Endothelial cell of umbilical vein (primary cell): ENCODE data around the gene C5. TPM values are rescaled to one million over a fixed set of nuclear protein-coding genes. Genes with fewer than 3 reads are reported as not detected.

ENCODE experiments used
- BruUV-seq: library from RNA; stranded (reverse); fragments of 400-500 nt; replicated peaks from 2 replicates; lab custom pipeline; 2021; lab: Mats Ljungman, UMichigan
- CTCF ChIA-PET: fragments of 300-600, 350-600 bp; sonication (Branson Sonifier 250); formaldehyde crosslinking; loops from one replicate; lab custom pipeline; 2021; ENCODE audit warnings: antibody characterized with exemption, inconsistent platforms; lab: Charles Lee
- POLR2A ChIA-PET: fragments of 300-600, 350-600 bp; sonication (Branson Sonifier 250); formaldehyde crosslinking; loops from one replicate; lab custom pipeline; 2021; ENCODE audit warnings: antibody characterized with exemption, inconsistent platforms; lab: Charles Lee
- DNase-seq: peaks from one replicate; pipeline ENCODE4 v3.0.0-alpha.2; 2011; ENCODE audit warnings: low read depth, low spot score
- FAIRE-seq: peaks from 2 replicates; lab custom pipeline; 2011; peaks lifted over from hg19 to GRCh38; lab: Jason Lieb, UNC
- H2AFZ ChIP-seq: 2 replicates; pipeline ENCODE4 v1.6.0; 2012; ENCODE audit warnings: low read depth, low read length, control low read depth, inconsistent platforms
- H3K27ac ChIP-seq: 2 replicates; pipeline ENCODE4 v1.5.1; 2011; ENCODE audit warnings: low read depth, mild to moderate bottlenecking, control low read depth, low read length, moderate library complexity; ENCODE audit not compliant: insufficient read depth
- H3K27me3 ChIP-seq, 2 experiments: 2 replicates each; pipeline versions ENCODE4 v1.6.0 to v1.6.1; 2011; ENCODE audit warnings: low read length in 2 of 2, mixed read lengths in 1 of 2; ENCODE audit not compliant: control insufficient read depth in 2 of 2, insufficient read depth in 2 of 2
- H3K36me3 ChIP-seq, 2 experiments: 2 replicates in 1 of 2; 3 replicates in 1 of 2; pipeline ENCODE4 v1.5.1; 2011; ENCODE audit warnings: low read length in 2 of 2, mild to moderate bottlenecking in 1 of 2, moderate library complexity in 1 of 2; ENCODE audit not compliant: control insufficient read depth in 2 of 2, insufficient read depth in 2 of 2; ENCODE audit errors: extremely low read depth in 1 of 2
- H3K4me1 ChIP-seq: 3 replicates; pipeline ENCODE4 v1.5.1; 2011; ENCODE audit warnings: mild to moderate bottlenecking, low read length; ENCODE audit not compliant: control insufficient read depth, insufficient read depth; ENCODE audit errors: extremely low read depth
- H3K4me2 ChIP-seq: 2 replicates; pipeline ENCODE4 v1.6.1; 2011; ENCODE audit warnings: low read length, control low read depth, mixed read lengths; ENCODE audit not compliant: insufficient read depth
- H3K4me3 ChIP-seq, 3 experiments: fragments of 200-600 bp in 1 of 3; sonication (generic), shearing (Covaris generic) in 1 of 3; replicated peaks in 1 of 3; 2 replicates each; pipeline ENCODE4 v1.5.1; 2011 to 2016; ENCODE audit warnings: control low read depth in 3 of 3, low read length in 3 of 3, mild to moderate bottlenecking in 2 of 3, inconsistent platforms in 1 of 3, low read depth in 1 of 3, moderate library complexity in 1 of 3; ENCODE audit not compliant: insufficient read depth in 1 of 3
- H3K79me2 ChIP-seq: 2 replicates; pipeline ENCODE4 v1.6.0; 2012; ENCODE audit warnings: low read length, inconsistent platforms; ENCODE audit not compliant: control insufficient read depth, insufficient read depth
- H3K9ac ChIP-seq: replicated peaks from 2 replicates; pipeline ENCODE3; 2011; ENCODE audit warnings: low read length, control low read depth; ENCODE audit not compliant: insufficient read depth; ENCODE audit errors: extremely low read depth
- H3K9me1 ChIP-seq: replicated peaks from 3 replicates; pipeline ENCODE4 v1.6.0; 2011; ENCODE audit warnings: mild to moderate bottlenecking, low read length; ENCODE audit not compliant: control insufficient read depth, insufficient read depth; ENCODE audit errors: extremely low read depth
- H3K9me3 ChIP-seq: replicated peaks from 2 replicates; pipeline ENCODE4 v1.5.1; 2012; ENCODE audit warnings: low read length, inconsistent platforms; ENCODE audit not compliant: control insufficient read depth, insufficient read depth
- H4K20me1 ChIP-seq: replicated peaks from 2 replicates; pipeline ENCODE3; 2011; ENCODE audit warnings: mild to moderate bottlenecking, low read length; ENCODE audit not compliant: control insufficient read depth, insufficient read depth; ENCODE audit errors: extremely low read depth
- CTCF ChIP-seq, 2 donors: IDR thresholded peaks; 1 replicate in 1 of 2; 2 replicates in 1 of 2; pipeline ENCODE4 v1.5.1; 2011; ENCODE audit warnings: low read length in 2 of 2, mild to moderate bottlenecking in 2 of 2, moderate library complexity in 2 of 2, control low read depth in 1 of 2, inconsistent platforms in 1 of 2, low read depth in 1 of 2; ENCODE audit not compliant: insufficient read depth in 1 of 2; ENCODE audit errors: extremely low read depth in 1 of 2
- EZH2 ChIP-seq: IDR thresholded peaks from 2 replicates; pipeline ENCODE4 v1.6.1; 2012; ENCODE audit warnings: borderline replicate concordance, low read depth, mild to moderate bottlenecking, moderate library complexity, low read length, inconsistent platforms; ENCODE audit not compliant: severe bottlenecking
- FOS ChIP-seq: IDR thresholded peaks from 2 replicates; pipeline ENCODE4 v1.6.1; 2011; ENCODE audit warnings: mild to moderate bottlenecking, low read length, moderate library complexity, borderline replicate concordance; ENCODE audit not compliant: insufficient read depth
- GATA2 ChIP-seq: IDR thresholded peaks from 2 replicates; pipeline ENCODE4 v1.7.0; 2011; ENCODE audit warnings: low read depth, mild to moderate bottlenecking, moderate library complexity, mixed read lengths, low read length; ENCODE audit not compliant: insufficient read length, insufficient read depth
- JUN ChIP-seq: IDR thresholded peaks from 2 replicates; pipeline ENCODE4 v1.6.1; 2011; ENCODE audit warnings: borderline replicate concordance, low read depth; ENCODE audit not compliant: insufficient read length, insufficient read depth
- MAX ChIP-seq: IDR thresholded peaks from 2 replicates; pipeline ENCODE4 v1.6.1; 2011; ENCODE audit not compliant: insufficient read depth, insufficient read length
- MYC ChIP-seq: IDR thresholded peaks from one replicate; pipeline ENCODE4 v1.6.1; 2011; ENCODE audit warnings: mild to moderate bottlenecking, low read depth, low read length
- POLR2A ChIP-seq: IDR thresholded peaks from 2 replicates; pipeline ENCODE4 v1.6.1; 2012; ENCODE audit warnings: low read depth, mild to moderate bottlenecking, control low read depth, low read length
- POLR2AphosphoS5 ChIP-seq: IDR thresholded peaks from 2 replicates; pipeline ENCODE4 v1.6.1; 2012; ENCODE audit warnings: low read depth, mild to moderate bottlenecking, control low read depth, low read length, moderate library complexity; ENCODE audit not compliant: insufficient read depth
- dilution Hi-C: fragments of 300-500 bp; cut with MboI; formaldehyde crosslinking; loops from one replicate; pipeline ENCODE4 v1.15.0; 2019; ENCODE audit warnings: low sequenced_read_pairs; ENCODE audit not compliant: extremely low pct_ligation_motif_present
- intact Hi-C: fragments of 100-400 bp; cut with micrococcal nuclease; formaldehyde crosslinking; loops from one replicate; pipeline ENCODE4 v1.10.0; 2022
- polyA plus RNA-seq, 4 experiments: library from polyadenylated mRNA; depleted of rRNA in 3 of 4; stranded (reverse) in 3 of 4; unstranded in 1 of 4; fragments of >200 nt; gene quantifications; 2 replicates each; pipeline versions ENCODE4 v1.2.1 to v1.2.3, GENCODE V29; 2011 to 2012; ENCODE audit warnings: missing spikeins in 1 of 4
- total RNA-seq: library from RNA; stranded (reverse); gene quantifications from 2 replicates; pipeline ENCODE4 v1.2.3, GENCODE V29; 2021

The C5 gene
- total and polyA plus RNA-seq, 2 donors (not counting 3 experiments of a cell fraction or from before 2014, with no cell fraction given) = 0.79 to 1.6 TPM

- BruUV-seq = no TSS peak
- dilution Hi-C loops = no loop called here
- H3K4me2 ChIP-seq = no peak overlapping the region
- no peaks in the 10 kb centered on the region for H4K20me1 ChIP-seq
- intact Hi-C loops = no loop called here
- FAIRE-seq = no peak
- H3K4me1 ChIP-seq = no peaks in the 10 kb centered on the region
- no peak for DNase-seq
- CTCF ChIA-PET = interaction anchor here (1.1 to 3.8 kb wide), 3 partner anchors 16 to 209 kb away, joined by 3 to 18 read pairs (median 4); no protein-coding TSS in a partner anchor
- POLR2A ChIA-PET = no interaction called here
- H3K9me1 ChIP-seq = no peaks in the 10 kb centered on the region
- H3K9ac ChIP-seq = no peak overlapping the region
- TF ChIP-seq POLR2AphosphoS5 (no peak), JUN (no peak), FOS (no peak), MYC (no peak), POLR2A (no peak), EZH2 (no peak), MAX (no peak), CTCF (IDR thresholded peaks at IDR 0.05; ENCODE audit: extremely low read depth in 1 of 2, insufficient read depth in 1 of 2, low read depth in 1 of 2, low read length in 2 of 2) (no peak), GATA2 (no peak)
- no peaks in the 10 kb centered on the region for H3K27me3 ChIP-seq
- H3K36me3 ChIP-seq = no peaks in the 10 kb centered on the region
- H2AFZ ChIP-seq = no peak overlapping the region
- no peaks in the 10 kb centered on the region for H3K9me3 ChIP-seq
- H3K27ac ChIP-seq = no peak overlapping the region
- no peaks in the 10 kb centered on the region for H3K79me2 ChIP-seq
- H3K4me3 ChIP-seq = no peak overlapping the region
Observed at GRCh38 chr9:120965344-120966012, 84.6 kb downstream of the C5 start.
